GM18861 (cell line): Measurements from ENCODE around the gene TSPY1.
"Not testable (repeated sequence)": the region's sequence is repeated elsewhere in the genome, so short reads cannot be mapped to it uniquely, and the experiment has no call there.

ENCODE experiments used
- ATAC-seq: cut with Tn5 transposase; IDR thresholded peaks from one replicate; pipeline ENCODE4 v1.9.1; 2021; ENCODE audit not compliant: unreplicated experiment

TSPY1 gene, protein sequence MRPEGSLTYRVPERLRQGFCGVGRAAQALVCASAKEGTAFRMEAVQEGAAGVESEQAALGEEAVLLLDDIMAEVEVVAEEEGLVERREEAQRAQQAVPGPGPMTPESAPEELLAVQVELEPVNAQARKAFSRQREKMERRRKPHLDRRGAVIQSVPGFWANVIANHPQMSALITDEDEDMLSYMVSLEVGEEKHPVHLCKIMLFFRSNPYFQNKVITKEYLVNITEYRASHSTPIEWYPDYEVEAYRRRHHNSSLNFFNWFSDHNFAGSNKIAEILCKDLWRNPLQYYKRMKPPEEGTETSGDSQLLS

DNA sequence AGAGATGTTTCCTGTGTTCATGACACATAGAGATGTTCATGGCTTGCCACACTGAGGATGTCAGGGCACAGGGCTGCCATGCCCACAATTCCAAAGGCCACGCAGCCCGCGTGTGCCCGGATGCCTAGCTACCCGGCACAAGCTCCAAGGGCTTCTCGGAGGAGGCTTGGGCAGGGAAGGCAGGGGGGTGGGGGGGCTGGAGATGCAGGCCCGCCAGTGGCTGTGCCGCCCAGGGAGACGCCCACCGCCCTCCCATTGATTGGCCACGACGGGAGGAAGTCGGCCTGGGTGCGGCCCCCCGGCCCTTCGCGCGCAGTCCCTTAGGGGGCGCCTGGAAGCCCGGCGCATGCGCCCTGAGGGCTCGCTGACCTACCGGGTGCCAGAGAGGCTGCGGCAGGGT is at the start of gene TSPY1:
Gene TSPY1, plus strand, starts transcription at position 301 of the 400 bp plus-strand sequence. Its CDS starts 46 bp downstream, at position 347.
- ATAC-seq = not testable (repeated sequence)

DNA sequence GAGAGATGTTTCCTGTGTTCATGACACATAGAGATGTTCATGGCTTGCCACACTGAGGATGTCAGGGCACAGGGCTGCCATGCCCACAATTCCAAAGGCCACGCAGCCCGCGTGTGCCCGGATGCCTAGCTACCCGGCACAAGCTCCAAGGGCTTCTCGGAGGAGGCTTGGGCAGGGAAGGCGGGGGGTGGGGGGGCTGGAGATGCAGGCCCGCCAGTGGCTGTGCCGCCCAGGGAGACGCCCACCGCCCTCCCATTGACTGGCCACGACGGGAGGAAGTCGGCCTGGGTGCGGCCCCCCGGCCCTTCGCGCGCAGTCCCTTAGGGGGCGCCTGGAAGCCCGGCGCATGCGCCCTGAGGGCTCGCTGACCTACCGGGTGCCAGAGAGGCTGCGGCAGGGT is 20.2 kb downstream of the TSPY1 start, which contains the start of gene TSPY9:
Gene TSPY9, plus strand, starts transcription at position 301 of the 400 bp plus-strand sequence. Its CDS starts 46 bp downstream, at position 347.
- ATAC-seq = not testable (repeated sequence)

DNA sequence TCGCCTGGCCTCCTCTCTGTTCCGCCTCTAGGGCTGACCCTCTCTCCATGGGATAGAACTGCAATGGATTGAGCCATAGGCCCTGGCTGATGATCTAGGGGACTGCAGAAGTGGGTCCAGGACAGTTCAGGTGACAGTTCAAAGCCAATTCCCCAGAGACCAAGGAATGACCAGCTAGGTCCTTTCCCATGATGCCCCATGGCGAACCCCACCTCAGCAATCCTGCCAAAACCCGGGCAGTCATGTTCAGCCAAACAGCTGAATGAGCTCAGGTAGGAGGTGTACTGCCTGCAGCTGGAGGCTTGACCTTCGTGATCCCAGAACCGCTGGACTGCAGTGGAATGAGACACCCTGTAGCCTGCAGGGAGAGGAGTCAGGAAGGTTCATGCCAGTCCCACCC is 37.6 kb downstream of the TSPY1 start:
- not testable (repeated sequence) for ATAC-seq

DNA sequence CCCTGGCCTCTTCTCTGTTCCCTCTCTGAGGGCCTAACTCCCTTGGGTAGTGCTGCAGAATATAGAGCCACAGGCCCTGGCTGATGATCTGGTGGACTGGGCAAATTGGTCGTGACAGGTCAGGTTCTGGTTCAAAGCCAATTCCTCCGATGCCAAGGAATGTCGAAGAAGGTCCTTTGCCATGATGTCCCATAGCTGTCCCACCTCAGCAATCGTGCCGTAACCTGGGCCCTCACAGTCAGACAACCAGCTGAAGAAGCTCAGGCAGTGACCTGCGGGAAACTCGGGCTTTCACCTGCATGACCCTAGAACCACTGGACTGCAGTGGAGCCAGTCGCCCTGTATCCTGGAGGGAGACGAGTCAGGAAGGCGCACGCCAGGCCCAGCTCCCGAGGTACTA is 49.5 kb downstream of the TSPY1 start:
- ATAC-seq = not testable (repeated sequence)
